ENCODE measurements around the gene DAB2IP. TPM values are rescaled to one million over a fixed set of nuclear protein-coding genes. Genes with fewer than 3 reads are reported as not detected.

DAB2IP gene
- total RNA-seq, 2 donors from 2014 or later, result 127 to 128 TPM

- no peak for ATAC-seq
- intact Hi-C loops (cut with DNase I, micrococcal nuclease), result no loop called here
- no peak for DNase-seq
Measured at GRCh38 chr9:121809356-121810050, 158.1 kb downstream of the DAB2IP start.

DNA sequence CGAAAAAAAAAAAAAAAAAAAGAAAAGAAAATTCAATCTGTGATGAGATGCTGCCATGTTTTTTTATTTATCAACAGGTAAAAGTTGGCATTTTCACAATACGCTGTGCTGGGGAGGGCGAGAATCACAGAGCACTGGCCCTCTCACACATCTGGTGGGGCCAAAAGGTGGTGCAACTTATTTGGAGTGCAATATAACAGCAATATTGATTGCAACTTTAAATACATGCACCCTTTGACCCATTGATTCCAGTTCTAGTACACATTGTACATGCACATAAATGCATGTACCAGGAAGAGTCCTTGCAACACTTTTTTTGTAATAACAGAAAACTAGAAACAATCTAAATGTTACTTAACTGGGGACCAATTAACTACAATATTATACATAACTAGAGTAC, 159.1 kb downstream of the DAB2IP start:
- ATAC-seq (no peak), DNase-seq (no peak)
- intact Hi-C loops (cut with DNase I, micrococcal nuclease), result no loop called here

- intact Hi-C loops (cut with DNase I, micrococcal nuclease), result no loop called here
- no peak for ATAC-seq
- DNase-seq, result no peak
Measured at GRCh38 chr9:121811140-121811539, 159.7 kb downstream of the DAB2IP start.

GRCh38 chr9:121811751-121812150, 160.3 kb downstream of the DAB2IP start:
- DNase-seq (no peak), ATAC-seq (no peak)
- intact Hi-C loops (cut with DNase I, micrococcal nuclease), result no loop called here

DNA sequence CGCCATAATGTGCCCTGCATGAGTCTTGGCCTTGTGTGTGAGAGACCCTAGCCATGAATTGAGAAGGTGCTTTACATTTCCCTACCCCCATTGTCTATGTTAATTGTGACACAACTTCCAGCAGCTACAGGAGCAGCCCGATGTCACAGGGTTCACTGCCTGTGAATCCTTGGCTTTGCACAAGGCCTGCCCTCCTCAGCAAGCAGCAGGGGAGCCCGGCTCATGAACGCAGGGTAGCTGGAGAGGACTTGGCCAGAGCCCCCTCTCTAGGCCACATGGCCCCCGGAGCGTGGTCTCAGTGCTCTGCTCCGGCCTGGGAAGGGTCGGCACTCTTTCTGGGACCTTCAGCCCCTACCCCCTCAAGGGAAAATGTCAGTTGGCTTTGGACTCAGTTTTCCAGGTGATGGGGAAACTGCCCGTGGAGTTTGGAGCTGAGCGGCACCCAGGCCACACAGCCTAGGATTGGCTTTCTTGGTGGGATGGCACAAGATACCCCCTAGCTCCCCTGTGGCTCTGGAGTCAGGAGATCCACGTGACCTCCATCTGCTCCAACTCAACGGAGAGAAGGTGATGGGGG, 160.8 kb downstream of the DAB2IP start:
- ATAC-seq (no peak), DNase-seq (no peak)
- intact Hi-C loops (cut with DNase I, micrococcal nuclease), result no loop called here

GRCh38 chr9:121813519-121814210, 162.2 kb downstream of the DAB2IP start:
- ATAC-seq, result no peak
- no peak for DNase-seq
- intact Hi-C loops (cut with DNase I, micrococcal nuclease), result no loop called here

- DNase-seq (no peak), ATAC-seq (no peak)
- intact Hi-C loops (cut with DNase I, micrococcal nuclease), result no loop called here
Measured at GRCh38 chr9:121814594-121814993, 163.2 kb downstream of the DAB2IP start.

DNA sequence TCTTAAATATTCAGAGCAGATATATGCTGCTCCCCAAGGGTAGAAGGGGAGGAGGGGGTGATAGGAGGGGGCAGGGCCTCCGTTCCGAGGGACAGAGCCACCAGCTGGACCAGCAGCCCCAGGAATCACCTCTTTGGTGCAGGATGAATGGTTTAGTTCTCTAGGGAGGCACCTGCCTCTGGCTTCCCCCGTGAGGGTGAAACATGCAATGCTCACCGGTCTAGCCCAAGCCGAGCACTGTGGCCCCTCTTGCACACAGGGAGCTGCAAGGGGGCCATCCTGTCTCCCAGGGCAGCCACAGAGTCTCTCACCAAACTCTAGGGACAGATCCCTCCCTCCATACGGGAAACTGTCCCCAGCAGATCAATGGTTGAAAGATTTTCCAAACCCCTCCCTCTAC, 163.7 kb downstream of the DAB2IP start:
- no peak for DNase-seq
- no peak for ATAC-seq
- intact Hi-C loops (cut with DNase I, micrococcal nuclease), result no loop called here

DNA sequence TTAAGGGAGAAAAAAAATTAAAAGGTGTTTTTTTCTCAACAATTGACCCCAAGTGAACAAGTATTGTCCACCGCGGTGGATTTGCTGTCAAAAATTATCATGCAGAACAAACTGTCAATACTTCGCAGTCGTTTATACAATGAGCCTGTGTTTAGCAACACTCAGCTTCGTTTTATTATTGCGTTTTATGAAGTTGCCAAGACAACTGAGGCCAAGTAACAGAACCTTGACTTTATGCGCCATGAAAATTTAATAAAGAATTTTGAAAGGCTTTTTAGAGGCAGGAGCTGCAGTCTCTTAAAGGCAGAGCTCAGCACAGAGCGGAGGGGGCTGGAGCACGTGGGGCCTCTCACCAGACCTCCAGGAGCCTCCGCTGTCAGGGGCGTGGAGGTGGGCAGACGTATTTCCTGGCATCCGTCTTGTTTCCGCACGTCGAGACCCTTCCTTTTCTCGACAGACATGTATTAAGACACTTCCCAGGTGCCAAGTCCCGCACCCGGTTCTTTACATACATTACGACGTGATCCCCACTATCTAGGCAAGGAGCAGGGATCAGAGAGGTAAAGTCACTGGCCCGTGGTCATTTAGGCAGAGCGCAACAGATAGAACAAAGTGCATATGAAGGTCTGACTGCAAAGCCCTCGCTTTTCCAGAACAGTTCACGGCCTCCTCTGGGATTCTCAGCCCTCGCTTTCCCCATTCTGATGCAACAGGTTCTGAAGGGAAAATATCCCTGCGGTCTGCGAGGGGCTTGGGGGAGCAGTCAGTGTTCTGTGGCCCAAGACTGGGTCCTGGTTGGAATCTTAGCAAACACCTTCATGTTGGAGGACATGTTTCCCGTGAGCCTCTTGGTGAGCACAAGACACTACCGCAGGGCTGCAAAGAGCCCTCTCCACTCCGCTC, 164.4 kb downstream of the DAB2IP start:
- DNase-seq (no peak), ATAC-seq (peak; percentile 28)
- intact Hi-C loops (cut with DNase I, micrococcal nuclease), result no loop called here

- DNase-seq, result no peak
- ATAC-seq, result no peak
- intact Hi-C loops (cut with DNase I, micrococcal nuclease), result no loop called here
Measured at GRCh38 chr9:121816449-121816817, 165.0 kb downstream of the DAB2IP start.

DNA sequence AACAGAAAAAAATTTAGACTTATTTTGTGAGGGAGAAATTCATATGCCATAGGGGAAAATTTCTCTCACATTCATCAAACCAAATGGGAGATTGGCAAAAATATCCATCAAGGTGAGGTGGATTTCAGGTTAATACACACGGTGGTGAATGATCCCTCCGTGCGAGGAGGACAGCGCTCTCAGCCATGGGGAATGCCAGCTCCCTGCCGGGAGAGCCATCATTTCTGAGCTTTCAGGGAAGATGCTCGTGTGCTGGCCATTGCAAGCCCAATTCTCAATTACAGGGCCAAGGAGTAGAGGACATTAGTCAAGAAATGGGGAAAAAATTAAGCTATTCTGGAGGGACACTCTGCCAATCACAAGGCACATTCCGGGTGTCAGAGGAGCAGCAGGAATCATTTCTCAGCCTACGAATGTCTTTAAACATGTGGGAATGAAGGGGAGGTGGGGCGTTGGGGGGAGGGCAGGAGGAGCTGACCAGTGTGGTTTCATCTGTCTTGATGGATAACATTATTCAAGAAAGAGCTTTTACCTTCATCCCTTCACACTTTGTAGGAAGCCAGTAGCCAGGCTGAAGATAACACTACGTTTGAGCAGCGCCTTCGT, 165.5 kb downstream of the DAB2IP start:
- DNase-seq, result no peak
- intact Hi-C loops (cut with DNase I, micrococcal nuclease), result no loop called here
- ATAC-seq, result no peak

DNA sequence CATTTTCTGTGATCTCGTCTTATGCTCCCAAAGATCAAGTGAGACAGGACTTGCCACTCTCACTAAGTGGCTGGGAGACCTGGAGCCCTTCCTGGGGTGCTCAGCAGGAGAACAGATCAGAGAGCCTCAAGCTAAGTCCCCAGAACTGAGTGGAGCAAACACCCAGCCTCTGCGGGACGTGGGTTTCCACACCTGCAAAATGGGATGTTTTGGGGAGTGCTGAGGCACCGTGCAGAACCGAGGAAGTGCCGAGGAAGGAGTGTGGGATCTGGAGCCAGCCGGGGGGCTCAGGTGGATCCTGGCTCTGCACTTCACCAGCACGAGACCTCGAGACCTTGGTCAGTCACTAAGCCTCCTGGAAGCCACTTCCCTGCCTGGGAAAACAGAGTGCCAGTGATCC, 166.0 kb downstream of the DAB2IP start:
- DNase-seq (no peak), ATAC-seq (no peak)
- intact Hi-C loops (cut with DNase I, micrococcal nuclease), result no loop called here

- ATAC-seq, result no peak
- DNase-seq, result no peak
- intact Hi-C loops (cut with DNase I, micrococcal nuclease), result no loop called here
Measured at GRCh38 chr9:121818016-121818661, 166.7 kb downstream of the DAB2IP start.

- DNase-seq (no peak), ATAC-seq (no peak)
- intact Hi-C loops (cut with DNase I, micrococcal nuclease), result no loop called here
Measured at GRCh38 chr9:121818841-121819427, 167.5 kb downstream of the DAB2IP start.

- intact Hi-C loops (cut with DNase I, micrococcal nuclease), result no loop called here
- ATAC-seq (peak; percentile 54), DNase-seq (no peak)
Measured at GRCh38 chr9:121819428-121820231, 168.2 kb downstream of the DAB2IP start.

GRCh38 chr9:121820286-121821005, 169.0 kb downstream of the DAB2IP start:
- DNase-seq, result no peak
- intact Hi-C loops (cut with DNase I, micrococcal nuclease), result no loop called here
- no peak for ATAC-seq

DNA sequence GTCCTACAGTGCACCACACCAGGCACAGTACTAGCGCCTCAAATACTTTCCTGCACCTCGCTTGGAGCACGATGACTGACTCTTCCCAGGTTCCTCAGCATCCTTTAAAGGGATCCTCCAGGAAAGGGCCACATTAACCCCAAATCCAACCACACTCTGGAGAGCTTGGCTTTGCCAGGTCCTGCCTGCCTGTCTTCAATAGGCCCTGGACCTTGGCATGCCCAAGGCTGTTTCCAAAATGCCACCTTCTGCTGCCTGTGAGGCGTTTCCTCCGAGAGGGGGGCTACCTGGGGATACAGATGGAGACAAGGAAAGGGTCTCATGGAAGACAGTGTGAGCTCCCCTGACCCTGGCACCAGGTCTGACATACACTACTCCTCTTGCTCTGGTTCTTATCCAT, 169.9 kb downstream of the DAB2IP start:
- intact Hi-C loops (cut with DNase I, micrococcal nuclease), result no loop called here
- ATAC-seq (no peak), DNase-seq (no peak)
